RCC 7860 (cell line): ENCODE measurements around the gene MAP2K2.
"Not testable (repeated sequence)": the region's sequence is repeated elsewhere in the genome, so short reads cannot be mapped to it uniquely, and the experiment has no call there.

Source experiments
- DNase-seq: peaks from one replicate; pipeline ENCODE4 v3.0.0-alpha.2; 2015; ENCODE audit warnings: low spot score
- FAIRE-seq: peaks from 2 replicates; lab custom pipeline; 2012; peaks lifted over from hg19 to GRCh38; lab: Jason Lieb, UNC

MAP2K2 gene

DNA sequence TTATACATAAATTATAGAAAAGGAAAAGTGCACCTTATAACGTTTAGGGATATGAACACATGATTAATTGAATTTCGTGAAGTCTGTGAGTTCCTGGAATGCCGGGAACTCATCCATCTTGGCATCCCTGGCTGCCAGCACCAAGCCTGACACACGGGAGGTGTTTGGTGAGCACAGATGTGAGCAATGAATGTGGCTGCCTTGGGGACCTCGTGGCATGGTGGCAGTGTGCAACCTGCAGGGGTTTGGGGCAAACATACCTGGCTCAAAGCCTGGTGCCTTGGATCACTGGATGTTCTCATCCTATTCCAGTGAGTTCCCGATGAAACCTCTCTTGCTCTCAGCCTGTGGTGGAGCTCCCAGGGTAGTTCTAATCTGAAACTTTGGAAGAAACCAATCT lies 10.4 kb upstream of the MAP2K2 start:
- DNase-seq (no peak), FAIRE-seq (no peak)

DNA sequence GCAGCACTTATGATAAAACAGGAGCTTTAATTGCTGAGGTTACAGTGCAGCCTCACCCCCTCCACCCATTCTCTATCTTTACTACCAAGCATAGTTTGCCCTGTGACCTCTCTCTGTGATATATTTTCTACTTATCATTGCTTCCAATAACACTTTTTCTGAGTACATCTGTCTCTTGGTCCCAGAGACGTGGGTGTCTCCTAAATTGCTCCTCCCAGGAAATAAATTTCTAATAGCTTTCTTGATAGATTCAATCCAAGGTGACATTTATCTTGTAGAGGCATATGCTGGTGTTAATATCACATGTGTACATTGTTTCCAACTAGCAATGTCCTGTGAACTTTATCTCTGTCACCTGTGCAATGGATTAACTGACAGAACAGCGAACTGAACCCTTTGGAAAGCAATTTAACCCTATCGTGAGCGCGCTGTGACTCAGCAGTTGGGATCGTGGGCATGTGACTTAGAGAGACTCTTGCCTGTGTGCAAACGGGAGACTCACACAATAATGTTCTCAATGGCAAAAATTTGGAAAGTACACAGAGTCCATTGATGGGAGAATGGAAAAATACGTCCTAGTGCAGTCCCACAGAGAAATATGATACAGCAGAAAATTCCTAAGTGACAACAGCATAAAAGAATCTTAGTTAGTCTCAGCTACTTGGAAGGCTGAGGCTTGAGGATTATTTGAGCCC lies 7.0 kb upstream of the MAP2K2 start:
- no peak for FAIRE-seq
- DNase-seq, result peak; percentile 43

DNA sequence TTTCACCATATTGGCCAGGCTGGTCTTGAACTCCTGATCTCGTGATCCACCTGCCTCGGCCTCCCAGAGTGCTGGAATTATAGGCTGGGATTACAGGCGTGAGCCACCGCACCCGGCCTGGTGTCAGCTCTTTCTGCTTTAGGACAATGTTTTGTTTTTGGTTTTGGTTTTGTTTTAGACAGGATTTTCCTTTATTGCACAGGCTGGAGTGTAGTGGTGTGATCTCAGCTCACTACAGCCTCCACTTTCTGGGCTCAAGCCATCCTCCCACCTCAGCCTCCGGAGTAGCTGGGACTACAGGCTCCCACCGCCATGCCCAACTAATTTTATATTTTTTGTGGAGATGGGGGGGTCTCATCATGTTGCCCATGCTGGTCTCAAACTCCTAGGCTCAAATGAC lies 5.1 kb upstream of the MAP2K2 start:
- DNase-seq, FAIRE-seq: not testable (repeated sequence)

DNA sequence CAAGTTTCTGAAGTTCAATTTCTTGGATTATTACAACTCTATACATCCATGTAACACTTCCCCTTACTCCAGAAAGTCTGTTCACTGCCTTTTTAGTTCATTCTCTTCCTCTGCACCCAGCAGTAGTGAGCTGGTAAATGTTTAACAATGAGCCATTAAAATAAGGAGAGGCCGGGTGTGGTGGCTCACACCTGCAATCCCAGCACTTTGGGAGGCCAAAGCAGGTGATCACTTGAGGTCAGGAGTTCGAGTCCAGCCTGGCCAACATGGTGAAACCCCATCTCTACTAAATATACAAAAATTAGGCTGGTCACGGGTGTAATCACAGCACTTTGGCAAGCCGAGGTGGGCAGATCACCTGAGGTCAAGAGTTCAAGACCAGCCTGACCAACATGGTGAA lies 3.4 kb upstream of the MAP2K2 start:
- FAIRE-seq, DNase-seq: not testable (repeated sequence)

DNA sequence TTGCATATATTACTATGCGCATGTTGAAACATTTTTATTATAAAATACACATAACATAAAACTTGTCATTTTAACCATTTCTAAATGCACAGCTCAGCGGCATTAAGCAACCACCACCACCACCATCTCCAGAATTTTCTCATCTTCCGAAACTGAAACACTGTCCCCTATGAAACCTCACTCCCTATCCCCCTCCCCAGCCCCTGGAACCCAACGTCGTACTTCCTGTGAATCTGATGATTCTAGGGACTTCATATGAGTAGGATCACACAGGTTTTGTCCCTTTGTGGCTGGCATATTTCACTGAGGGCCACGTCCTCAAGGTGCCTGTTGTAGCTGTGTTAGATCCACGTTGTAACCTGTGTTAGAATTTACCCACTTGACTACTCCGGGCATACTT lies 716 bp upstream of the MAP2K2 start:
- FAIRE-seq (no peak), DNase-seq (no peak)

DNA sequence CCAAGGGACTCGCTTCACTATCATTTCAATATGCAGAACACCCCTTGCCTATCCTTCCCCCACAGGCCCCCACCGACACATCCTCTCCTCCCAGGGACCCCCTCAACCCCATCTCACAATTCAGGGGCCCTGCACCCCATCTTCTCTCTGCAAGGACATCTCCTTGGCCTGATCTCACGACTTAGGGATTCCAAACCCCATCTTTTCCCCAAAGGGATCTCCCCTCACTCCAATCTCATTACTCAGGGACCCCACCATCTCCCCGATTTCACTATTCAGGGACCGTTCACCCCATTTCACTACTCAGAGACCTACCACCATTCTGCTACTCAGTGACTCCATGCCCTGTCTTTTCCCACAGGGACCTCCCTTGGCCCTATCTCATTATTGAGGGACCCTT lies 1.4 kb downstream of the MAP2K2 start:
- DNase-seq, result no peak
- no peak for FAIRE-seq

DNA sequence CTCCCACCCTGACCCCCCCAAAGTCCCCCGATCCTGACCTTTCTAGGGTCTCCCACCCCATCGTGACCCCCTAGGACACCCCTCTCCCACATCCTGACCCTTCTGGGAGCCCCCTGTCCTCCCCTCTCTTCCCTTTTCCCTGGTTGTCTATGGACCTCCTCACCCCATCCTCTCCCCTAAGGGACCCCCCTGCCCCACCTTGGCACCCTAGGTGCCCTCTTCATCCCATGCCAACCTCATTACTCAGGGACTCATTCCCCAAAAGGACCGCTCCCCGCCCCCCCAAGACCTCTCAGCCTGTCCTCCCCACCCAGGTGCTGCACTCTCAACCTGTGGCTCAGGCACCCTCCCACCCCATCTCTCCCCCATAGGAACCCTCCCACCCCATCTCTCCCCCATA lies 2.1 kb downstream of the MAP2K2 start:
- DNase-seq (no peak), FAIRE-seq (no peak)

DNA sequence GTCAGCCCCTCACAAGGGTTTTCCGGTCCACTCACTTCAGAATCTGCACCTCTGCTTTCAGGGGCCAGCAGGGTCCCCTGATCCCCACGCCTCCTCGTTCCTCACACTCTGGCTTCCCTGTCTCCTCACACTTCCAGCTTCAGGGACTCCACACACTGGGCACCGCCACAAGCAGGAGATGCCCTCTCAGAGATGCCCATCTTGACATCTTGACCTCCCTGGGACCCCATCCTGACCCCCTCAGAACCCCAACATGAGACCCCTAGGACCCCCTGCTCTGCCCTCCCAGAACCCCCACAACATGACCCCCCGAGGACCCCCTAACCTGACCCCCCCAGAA lies 2.7 kb downstream of the MAP2K2 start:
- FAIRE-seq (no peak), DNase-seq (no peak)

DNA sequence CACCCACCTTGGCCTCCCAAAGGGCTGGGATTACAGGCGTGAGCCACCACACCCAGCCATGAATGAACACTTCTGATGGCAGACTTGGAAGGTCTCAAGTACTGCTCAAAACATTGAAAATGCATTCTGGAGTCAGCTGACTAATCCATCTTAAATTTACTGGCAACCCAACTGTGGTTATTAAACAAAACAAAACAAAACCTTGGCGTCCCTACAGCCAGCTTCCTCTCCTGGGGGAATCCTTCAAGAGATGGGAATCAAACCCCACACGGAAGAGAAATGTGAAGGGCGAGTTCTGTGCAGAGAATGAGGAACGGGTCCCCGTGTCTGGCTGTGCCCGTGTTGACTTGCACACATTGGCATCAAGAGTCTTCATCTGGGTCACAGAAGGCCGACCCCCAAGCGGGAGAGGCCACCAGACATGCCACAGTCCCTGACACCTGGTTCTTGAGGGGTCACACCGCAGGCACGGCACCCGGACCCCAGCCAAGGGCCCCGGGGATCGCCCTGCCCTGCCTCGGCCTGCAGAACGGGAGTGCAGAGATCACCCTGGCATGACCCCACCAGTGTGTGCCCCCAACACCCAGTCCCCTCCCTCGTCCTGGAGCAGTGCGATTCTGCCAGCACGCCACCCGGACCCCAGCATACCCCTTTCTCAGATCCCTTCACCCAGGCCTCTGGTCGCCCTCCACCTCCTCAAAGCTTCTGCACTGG lies 3.2 kb downstream of the MAP2K2 start:
- FAIRE-seq (no peak), DNase-seq (no peak)

DNA sequence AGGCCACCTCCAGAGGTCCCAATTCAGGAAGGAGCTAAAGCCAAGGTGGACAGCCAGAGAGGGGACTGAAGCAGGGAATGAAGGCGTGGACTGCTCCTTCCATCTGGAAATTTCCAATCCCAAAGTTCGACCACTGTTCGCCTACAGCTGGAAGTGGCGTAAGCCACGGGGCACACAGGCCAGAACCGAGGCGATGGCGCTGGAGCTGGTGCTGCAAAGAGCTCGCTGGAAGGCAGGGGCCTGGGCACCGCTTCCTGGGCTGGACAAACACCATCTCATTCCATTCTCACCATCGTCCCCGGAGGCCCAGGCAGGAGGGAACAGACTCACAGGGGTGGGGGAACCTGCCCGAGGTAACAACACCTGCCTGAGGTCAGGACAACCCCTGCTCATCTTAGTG lies 4.2 kb downstream of the MAP2K2 start:
- no peak for FAIRE-seq

DNA sequence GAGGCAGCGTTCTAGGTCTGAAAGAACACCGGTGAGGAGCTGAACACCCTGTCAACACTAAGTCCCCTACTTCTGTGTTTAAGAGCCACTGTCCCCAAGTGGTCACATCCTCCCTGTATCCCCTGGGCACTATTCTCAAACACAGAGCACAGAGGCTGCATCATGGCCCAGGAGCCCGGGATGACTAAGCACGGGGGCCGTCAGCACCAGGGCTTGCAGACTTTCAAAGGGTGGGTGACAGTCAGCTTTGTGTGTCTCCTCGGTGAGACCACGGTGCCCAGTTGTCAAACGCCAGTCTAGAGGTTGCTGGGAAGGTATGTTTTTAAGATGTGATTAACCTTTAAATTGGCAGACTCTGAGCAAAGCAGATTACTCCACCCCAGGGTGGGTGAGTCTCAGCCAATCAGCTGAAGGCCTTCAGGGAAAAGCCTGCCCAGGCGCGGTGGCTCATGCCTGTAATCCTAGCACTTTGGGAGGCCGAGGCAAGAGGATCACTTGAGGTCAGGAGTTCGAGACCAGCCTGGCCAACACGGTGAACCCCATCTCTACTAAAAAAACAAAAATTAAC lies 8.0 kb downstream of the MAP2K2 start:
- FAIRE-seq, result no peak
- DNase-seq, result no peak

More for the DNA sequence above, 4.2 kb downstream of the MAP2K2 start:
- DNase-seq, result no peak

DNA sequence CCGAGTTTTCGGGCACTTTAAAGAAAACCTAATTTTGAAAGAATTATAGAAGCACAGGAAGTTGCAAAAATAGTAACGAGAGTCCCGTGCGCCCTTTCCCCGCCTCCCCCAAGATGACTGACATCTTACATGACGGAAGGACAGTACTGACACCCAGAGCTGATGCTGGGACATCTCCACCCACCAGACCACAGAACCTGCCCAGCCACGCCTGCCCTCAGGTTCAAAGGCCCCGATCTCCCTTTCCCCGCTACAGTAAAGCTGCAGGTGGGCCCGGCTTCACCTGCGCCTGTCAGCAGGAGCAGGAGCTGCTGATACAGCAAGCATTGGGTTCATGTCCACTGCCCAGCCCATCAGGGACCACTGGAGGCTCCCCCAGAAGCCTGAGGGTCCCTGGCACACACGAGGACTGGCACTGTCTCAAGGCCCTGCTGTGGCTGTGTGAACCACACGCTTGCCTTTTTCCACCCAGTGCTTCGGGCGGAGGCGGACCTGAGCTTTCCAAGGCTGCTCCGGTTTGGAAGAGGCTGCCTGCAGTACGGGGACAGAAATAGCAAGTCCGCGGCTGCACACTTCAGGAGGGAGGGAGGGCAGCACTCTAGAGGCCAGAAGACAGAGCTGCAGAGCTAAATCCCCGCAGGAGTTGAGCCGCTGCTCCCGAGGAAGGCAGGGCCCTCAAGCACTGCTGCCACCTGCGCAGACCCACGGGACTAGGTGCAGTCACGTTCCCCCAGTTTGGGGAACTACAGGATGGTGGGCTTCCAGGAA lies 8.7 kb downstream of the MAP2K2 start:
- DNase-seq (no peak), FAIRE-seq (no peak)

DNA sequence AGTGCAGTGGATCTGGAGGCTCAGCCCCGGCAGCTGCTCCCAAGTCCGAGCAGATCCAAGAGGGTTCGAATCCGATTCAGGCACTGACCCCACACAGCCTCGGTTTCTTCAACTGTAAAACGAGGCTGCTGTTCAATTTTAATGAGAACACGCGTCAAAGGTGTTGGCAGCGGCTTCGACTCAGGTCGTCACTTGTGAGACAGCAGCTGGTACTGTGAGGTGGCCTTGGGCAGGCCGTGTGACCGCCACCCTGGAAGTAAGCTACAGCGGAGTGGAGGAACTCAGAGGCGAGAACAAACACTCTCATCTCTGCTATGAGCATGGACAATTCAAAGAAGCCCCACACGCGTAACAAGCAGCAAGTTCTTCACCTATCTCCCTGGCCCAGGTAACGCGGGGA lies 9.7 kb downstream of the MAP2K2 start:
- FAIRE-seq (no peak), DNase-seq (no peak)

DNA sequence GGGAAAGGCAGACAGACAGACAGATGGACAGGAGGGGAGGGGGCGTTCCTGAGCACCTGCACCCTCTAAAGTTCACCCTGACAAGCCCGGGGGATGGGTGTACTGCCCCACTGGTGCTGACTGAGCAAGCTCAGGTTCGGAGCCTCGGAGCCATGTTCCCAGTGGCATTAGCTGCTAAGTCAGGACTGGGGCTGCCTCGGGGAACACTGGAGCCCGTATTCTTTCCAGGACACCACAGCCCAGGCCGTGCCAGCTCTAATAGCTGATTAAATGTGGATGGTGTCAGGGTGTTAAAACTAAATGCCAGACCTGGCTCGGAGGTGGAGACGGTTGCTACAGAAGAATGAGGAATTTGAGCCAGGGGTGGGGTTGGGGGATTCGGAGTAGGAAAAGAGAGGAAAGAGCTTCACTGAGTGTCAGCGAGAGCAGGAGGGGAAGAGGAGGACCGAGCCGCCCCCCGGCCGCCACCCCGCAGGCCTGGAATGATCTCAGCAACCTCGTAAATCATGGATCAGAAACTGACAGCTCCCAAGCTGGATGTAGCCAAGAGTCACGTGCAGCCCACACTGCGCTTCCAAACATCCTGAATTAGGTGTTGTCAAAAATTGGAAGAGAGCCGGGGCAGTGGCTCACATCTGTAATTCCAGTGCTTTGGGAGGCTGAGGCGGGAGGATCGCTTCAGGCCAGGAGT lies 10.4 kb downstream of the MAP2K2 start:
- DNase-seq, result no peak
- no peak for FAIRE-seq

DNA sequence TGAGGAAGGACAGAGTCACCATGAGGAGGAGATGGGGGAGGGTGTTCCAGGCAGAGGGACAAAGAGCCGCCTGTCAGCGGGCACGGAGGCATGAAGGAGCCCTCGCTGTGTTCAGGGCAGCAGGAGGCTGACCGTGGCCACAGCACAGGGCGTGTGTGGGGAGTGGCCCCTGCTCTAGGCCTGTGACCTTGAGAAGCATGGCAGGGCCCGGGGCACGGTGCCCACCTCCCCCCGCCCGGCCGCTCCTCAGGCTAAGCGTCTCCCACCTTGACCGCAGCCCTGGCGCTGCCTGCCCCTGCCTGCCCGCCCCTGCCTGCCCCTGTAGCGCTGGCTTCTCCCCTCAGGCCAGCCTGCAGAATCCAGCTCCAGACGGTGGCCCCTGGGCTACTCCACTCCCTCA lies 11.6 kb downstream of the MAP2K2 start:
- no peak for DNase-seq
- no peak for FAIRE-seq

DNA sequence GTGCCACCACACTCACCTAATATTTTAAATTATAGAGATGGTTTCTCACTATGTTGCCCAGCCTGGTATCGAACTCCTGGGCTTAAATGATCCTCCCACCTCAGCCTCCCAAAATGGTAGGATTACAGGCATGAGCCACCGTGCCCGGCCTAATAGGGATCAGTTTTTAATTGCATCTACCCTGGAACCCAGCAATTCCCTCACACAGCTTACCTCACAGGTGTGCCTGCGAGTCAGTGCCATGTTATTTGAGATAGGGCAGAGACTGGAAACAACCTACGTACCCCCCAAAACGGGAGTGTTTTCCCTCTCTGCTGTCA lies 14.3 kb downstream of the MAP2K2 start:
- no peak for DNase-seq
- no peak for FAIRE-seq

DNA sequence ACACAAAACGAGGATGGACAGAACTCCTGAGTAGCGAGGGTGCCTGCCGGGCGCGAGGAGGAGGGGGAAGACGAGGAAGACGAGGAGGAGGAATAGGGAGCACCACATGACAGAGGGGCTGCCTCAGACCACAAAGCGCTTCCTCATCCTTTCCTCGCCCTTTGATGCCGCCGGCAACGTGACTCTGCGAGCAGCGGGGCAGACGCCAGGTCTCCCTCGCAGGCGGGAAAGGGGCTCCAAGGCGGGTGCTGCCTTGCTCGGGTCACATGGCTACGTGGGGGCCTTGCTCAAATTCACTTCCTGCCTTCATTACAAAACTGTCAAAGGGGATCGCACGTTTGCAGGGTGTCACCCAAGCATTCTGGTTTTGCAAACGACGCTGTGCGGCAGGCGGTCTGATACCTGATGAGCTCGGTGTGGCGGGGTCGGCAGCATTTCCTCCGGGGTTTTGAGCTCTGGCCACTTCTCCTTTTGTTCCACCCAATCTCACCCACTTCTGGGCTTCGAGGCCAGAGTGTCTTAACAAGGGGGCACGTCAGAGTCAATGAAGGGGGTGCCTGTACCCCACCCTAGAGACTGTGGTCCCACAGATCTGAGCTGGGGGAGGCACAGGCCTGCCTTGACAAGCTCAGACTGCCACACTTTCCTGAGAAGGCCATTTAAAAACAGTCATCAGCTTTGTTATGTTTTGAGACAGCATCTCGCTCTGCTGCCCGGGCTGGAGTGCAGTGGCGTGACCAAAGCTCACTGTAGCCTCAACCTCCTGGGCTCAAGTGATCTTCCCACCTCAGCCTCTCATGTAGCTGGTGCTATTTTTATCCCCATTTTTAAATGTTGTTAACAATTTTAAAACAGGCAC lies 14.9 kb downstream of the MAP2K2 start:
- FAIRE-seq (no peak), DNase-seq (no peak)

DNA sequence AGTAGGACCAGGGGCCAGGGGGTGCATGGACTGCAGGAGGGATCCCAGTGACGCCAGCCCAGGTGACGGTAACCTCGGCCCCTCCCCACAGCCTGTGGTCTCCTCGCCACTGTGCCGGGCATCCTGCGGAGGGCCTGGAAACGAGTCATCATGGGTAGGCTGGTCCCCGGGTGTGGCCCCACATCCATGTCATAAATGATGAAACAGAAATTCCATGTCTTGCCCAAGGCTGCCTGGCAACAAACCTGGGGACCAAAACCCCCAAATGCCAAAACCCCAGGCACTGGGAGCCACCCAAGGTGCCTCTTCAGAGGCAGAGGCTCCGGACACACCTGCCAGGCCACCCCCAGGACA lies 20.9 kb downstream of the MAP2K2 start:
- FAIRE-seq (no peak), DNase-seq (peak; percentile 23)

DNA sequence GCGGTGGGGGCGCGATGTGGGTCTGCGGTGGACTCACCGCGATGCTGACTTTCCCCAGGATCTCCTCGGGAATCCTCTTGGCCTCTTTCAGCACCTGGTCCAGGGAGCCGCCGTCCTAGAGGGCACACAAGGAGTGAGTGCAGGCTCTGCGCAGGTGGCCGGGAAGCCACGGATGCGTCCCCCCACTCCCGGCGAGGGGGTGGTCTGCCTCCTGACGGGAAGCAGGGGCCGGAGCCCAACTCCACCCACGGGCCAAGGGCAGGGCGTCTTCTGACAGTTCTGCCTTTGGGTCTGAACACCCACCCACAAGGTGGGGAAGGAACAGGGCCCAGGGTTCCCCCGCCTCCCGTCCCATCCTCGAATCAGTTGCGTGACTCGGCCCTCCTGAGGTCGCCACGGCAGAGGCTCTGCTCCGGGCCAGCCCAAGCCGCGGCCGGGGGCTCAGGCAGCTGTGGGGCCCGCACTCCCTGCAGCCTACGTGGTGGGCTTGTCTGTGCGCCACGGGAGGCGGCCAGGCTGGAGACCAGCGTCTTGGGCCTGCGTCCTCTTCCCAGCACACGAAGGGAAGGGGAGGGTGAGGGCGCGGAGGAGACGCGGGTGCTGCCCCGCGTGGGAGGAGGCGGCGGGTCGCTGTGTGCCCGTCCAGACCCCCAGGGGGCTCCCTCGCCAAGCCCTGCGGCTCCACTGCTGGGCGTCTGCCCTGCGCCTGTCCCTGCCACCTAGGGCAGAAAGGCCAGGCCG lies 21.4 kb downstream of the MAP2K2 start:
- FAIRE-seq (no peak), DNase-seq (no peak)

DNA sequence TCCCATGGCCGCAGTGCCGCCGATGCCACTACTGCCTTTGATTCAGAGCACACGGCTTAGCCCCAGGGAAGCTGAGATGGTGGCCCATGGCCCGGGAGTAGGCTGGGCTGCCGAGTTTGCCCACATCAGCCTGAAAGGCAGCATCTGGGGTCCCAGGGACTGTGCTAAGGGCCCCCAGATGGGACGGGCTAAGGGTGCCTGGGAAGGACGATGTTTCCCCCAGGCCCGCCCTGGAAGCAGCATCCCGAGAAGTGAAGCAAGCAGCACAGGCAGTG lies 22.5 kb downstream of the MAP2K2 start:
- FAIRE-seq (no peak), DNase-seq (no peak)
